HG03159 (cell line): Measurements from ENCODE around the gene VPS8.

Experiments
- ATAC-seq: cut with Tn5 transposase; IDR thresholded peaks from one replicate; pipeline ENCODE4 v1.9.1; 2021; ENCODE audit warnings: mild to moderate bottlenecking, moderate library complexity; ENCODE audit not compliant: unreplicated experiment

VPS8 gene

GRCh38 chr3:185051801-185052200 is 239.8 kb downstream of the VPS8 start:
- ATAC-seq: no peak

GRCh38 chr3:185052631-185053030 is 240.7 kb downstream of the VPS8 start:
- no peak for ATAC-seq

- no peak for ATAC-seq
These were observed 244.9 kb downstream of the VPS8 start for GRCh38 chr3:185056908-185057307.

- ATAC-seq: no peak
These were observed 245.9 kb downstream of the VPS8 start for GRCh38 chr3:185057829-185058228.

GRCh38 chr3:185058796-185059195 is 246.8 kb downstream of the VPS8 start:
- ATAC-seq: no peak

GRCh38 chr3:185059766-185060165 is 247.8 kb downstream of the VPS8 start:
- no peak for ATAC-seq

- ATAC-seq: no peak
These were observed 248.7 kb downstream of the VPS8 start for GRCh38 chr3:185060655-185061054.

GRCh38 chr3:185062191-185062590 is 250.2 kb downstream of the VPS8 start:
- no peak for ATAC-seq

GRCh38 chr3:185063431-185063830 is 251.5 kb downstream of the VPS8 start:
- ATAC-seq: no peak

- no peak for ATAC-seq
These were observed 253.1 kb downstream of the VPS8 start for GRCh38 chr3:185065059-185065458.

GRCh38 chr3:185066251-185066650 is 254.3 kb downstream of the VPS8 start:
- ATAC-seq: no peak

GRCh38 chr3:185067173-185067572 is 255.2 kb downstream of the VPS8 start:
- ATAC-seq: no peak

- ATAC-seq: no peak
These were observed 257.4 kb downstream of the VPS8 start for GRCh38 chr3:185069037-185070030.

GRCh38 chr3:185070491-185071286 is 258.7 kb downstream of the VPS8 start:
- no peak for ATAC-seq

GRCh38 chr3:185071287-185071800 is 259.4 kb downstream of the VPS8 start:
- ATAC-seq: no peak

- no peak for ATAC-seq
These were observed 263.6 kb downstream of the VPS8 start for GRCh38 chr3:185075547-185075946.

GRCh38 chr3:185076219-185076618 is 264.3 kb downstream of the VPS8 start:
- no peak for ATAC-seq

- no peak for ATAC-seq
These were observed 267.7 kb downstream of the VPS8 start for GRCh38 chr3:185079625-185080024.

GRCh38 chr3:185081521-185081920 is 269.6 kb downstream of the VPS8 start:
- ATAC-seq: no peak

GRCh38 chr3:185082149-185082548 is 270.2 kb downstream of the VPS8 start:
- no peak for ATAC-seq

- ATAC-seq: no peak
These were observed 270.9 kb downstream of the VPS8 start for GRCh38 chr3:185082829-185083228.

GRCh38 chr3:185084402-185084801 is 272.4 kb downstream of the VPS8 start:
- ATAC-seq: no peak
